ENCODE data around the gene VEPH1.

DNA sequence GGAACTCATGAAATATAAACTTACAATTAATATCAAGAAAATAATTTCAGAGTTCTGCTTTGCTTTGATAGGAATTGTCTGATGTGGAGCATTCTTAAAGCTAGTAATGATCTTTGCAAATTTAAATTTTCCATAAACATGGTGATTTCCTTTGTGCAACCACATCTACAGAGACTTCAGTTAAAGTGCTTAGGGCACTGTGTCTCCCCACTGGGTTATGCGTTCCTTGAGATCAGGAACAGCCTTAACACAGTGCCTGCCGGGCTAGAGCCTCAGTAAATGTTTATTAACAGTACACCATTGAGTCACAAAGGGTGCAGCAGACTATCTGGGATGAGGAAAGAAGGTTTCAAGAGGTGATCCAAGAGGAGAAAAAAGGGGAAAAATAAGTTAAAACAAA lies 235.2 kb downstream of the VEPH1 start:
- TF ChIP-seq POLR2AphosphoS5 (IDR thresholded peaks at IDR 0.05; ENCODE audit: low read depth) (no peak), REST (IDR thresholded peaks at IDR 0.05; ENCODE audit: insufficient replicate concordance, low read depth) (no peak)
